ENCODE measurements around the gene TMEM88. TPM values are rescaled to one million over a fixed set of nuclear protein-coding genes. Genes with fewer than 3 reads are reported as not detected.
A peak's percentile ranks its signal among the peaks of the same experiment; 100 is the strongest.

Gene TMEM88
- total and polyA plus RNA-seq, 3 donors from 2014 or later, result 4.6 to 7.4 (median 6.8) TPM

- Histone ChIP-seq H3K4me3 (no peak overlapping the region), H3K4me1 (peaks cover 11% of the 10 kb centered on the region), H3K27me3 (no peaks in the 10 kb centered on the region), H3K9me3 (no peaks in the 10 kb centered on the region), H3K27ac (no peak overlapping the region), H3K36me3 (ENCODE audit: low read depth, missing control alignments) (no peaks in the 10 kb centered on the region)
- intact Hi-C loops (cut with DNase I; ENCODE audit: low total_unique reads), result no loop called here
- no peak for TF ChIP-seq POLR2A (IDR thresholded peaks at IDR 0.05)
- TF ChIP-seq CTCF (IDR thresholded peaks at IDR 0.05), result no peak
- 64 to 87% methylated on average over 10 of the region's 10 CpGs for WGBS, 2 donors
- no peak for DNase-seq
These were observed 22.4 kb upstream of the TMEM88 start for GRCh38 chr17:7832431-7832830.

- Histone ChIP-seq H3K27me3 (no peaks in the 10 kb centered on the region), H3K27ac (peak overlapping the region; percentile 98 to 99), H3K4me1 (peaks cover 16% of the 10 kb centered on the region), H3K36me3 (ENCODE audit: low read depth, missing control alignments) (no peaks in the 10 kb centered on the region), H3K9me3 (no peaks in the 10 kb centered on the region), H3K4me3 (peak overlapping the region; percentile 77 to 91)
- TF ChIP-seq POLR2A (IDR thresholded peaks at IDR 0.05) (no peak), CTCF (IDR thresholded peaks at IDR 0.05) (no peak)
- WGBS, 2 donors, result 20 to 29% methylated on average over 10 to 19 of the region's 19 CpGs
- DNase-seq, result no peak
- intact Hi-C loops (cut with DNase I; ENCODE audit: low total_unique reads), result no loop called here
These were observed 21.7 kb upstream of the TMEM88 start for GRCh38 chr17:7833011-7833794.

GRCh38 chr17:7833795-7834541 is 20.9 kb upstream of the TMEM88 start, which contains the start of gene KDM6B:
Gene KDM6B, plus strand, starts transcription at chr17:7834217. Its CDS starts 11,338 bp downstream, at chr17:7845555.
- WGBS, 2 donors, result 0% methylated on average over 24 to 47 of the region's 49 CpGs
- no peak for TF ChIP-seq POLR2A (IDR thresholded peaks at IDR 0.05)
- TF ChIP-seq CTCF (IDR thresholded peaks at IDR 0.05), result peak in 1 of 3 experiments; percentile 1
- Histone ChIP-seq H3K36me3 (ENCODE audit: low read depth, missing control alignments) (no peaks in the 10 kb centered on the region), H3K9me3 (no peaks in the 10 kb centered on the region), H3K27me3 (no peaks in the 10 kb centered on the region), H3K27ac (peak within 1 kb of the TSS; percentile 98 to 99), H3K4me3 (peak within 1 kb of the TSS; percentile 77 to 91), H3K4me1 (peaks cover 22% of the 10 kb centered on the region)
- DNase-seq, result peak; percentile 97
- intact Hi-C loops (cut with DNase I; ENCODE audit: low total_unique reads), result no loop called here

GRCh38 chr17:7834542-7834956 is 20.3 kb upstream of the TMEM88 start:
- peak; percentile 76 for DNase-seq
- Histone ChIP-seq H3K36me3 (ENCODE audit: low read depth, missing control alignments) (no peaks in the 10 kb centered on the region), H3K4me1 (peaks cover 28% of the 10 kb centered on the region), H3K27me3 (no peaks in the 10 kb centered on the region), H3K27ac (peak overlapping the region; percentile 98 to 99), H3K4me3 (peak overlapping the region; percentile 77 to 91), H3K9me3 (no peaks in the 10 kb centered on the region)
- 1% methylated on average over 12 to 20 of the region's 20 CpGs for WGBS, 2 donors
- intact Hi-C loops (cut with DNase I; ENCODE audit: low total_unique reads), result no loop called here
- TF ChIP-seq POLR2A (IDR thresholded peaks at IDR 0.05) (no peak), CTCF (IDR thresholded peaks at IDR 0.05) (no peak)

Measured in testis (tissue), 3 donors.